GM15510 (cell line): ENCODE results near the gene FRMD5.

ENCODE experiments used
- POLR2A ChIP-seq: IDR thresholded peaks from 3 replicates; pipeline ENCODE4 v1.6.1; 2011; ENCODE audit warnings: borderline replicate concordance; ENCODE audit not compliant: insufficient read length; ENCODE audit errors: extremely low read depth

FRMD5 gene

GRCh38 chr15:44177139-44177538 lies 17.9 kb downstream of the FRMD5 start:
- TF ChIP-seq POLR2A: no peak

DNA sequence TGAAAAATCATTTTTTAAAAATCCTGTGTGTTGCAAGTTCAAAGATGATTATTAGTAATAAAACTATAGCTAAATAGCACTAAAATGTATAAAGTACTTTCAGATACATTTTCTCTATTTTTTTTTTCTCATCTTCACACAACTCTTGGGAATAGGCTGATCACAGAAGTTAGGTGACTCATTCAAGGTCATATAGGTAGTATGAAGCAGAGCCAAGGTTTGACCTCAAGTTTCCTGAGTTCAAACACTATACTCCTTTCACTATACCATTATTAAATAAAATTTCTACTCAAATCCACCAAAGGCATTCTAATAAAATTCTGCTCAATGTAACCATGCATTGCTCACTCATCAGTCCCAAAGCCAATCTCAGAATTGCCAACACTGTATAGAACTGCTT lies 21.3 kb downstream of the FRMD5 start:
- no peak for TF ChIP-seq POLR2A

DNA sequence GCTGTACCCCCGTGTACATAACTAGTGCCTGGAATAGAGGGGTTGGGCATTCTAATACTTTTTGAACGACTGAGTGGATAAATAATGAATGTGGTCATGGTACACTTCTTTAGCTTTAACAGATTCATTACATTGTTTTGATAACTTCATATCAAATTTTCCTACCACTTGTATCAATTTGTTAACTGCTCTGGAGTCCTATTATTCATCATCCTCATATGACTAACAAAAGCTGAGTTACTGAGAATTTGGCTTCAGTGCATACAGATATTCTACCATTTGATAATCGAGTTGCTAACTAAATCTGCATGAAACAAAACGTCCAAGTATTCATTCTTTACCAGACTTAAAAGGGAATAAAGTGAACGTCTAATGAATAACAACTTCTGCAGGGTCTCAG lies 31.7 kb downstream of the FRMD5 start:
- no peak for TF ChIP-seq POLR2A

DNA sequence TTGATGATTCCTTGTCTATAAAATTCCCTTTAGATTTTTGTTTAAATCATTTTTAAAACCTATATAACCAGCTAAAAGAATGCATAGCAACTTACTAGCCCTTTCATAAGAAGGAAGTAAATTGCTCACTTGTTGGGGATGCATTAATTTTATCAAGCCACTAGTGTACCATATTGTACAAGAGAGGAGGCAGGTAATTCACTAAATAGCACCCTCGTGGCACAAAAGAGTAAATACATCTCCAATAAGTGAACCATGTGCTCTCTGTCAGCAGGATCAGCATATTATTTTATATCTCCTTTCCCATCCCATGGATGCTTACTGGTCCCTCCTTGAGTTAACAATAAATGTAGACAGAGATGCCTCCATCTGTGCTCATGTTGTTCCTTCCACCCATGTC lies 34.3 kb downstream of the FRMD5 start:
- no peak for TF ChIP-seq POLR2A

GRCh38 chr15:44159492-44159891 lies 35.6 kb downstream of the FRMD5 start:
- no peak for TF ChIP-seq POLR2A

- no peak for TF ChIP-seq POLR2A
Measured at GRCh38 chr15:44158111-44158510, 37.0 kb downstream of the FRMD5 start.

DNA sequence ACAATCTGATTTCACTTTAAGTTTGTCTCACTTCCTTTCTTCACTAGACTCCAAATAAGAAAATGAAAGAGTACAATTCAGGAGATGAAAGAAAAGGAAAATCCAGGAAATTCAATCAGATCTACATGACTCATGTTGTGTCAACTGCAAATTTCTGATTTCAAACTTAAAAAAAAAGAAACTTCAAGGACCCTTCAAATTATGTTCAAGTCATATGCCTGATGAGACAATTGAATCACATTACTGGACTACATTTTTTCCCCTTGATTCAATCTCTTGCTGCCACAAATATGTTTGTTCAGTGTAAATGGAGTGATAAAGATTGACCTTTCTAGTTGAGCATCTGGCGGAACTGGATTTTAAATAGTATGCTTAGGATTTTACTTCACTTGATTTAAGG lies 37.4 kb downstream of the FRMD5 start:
- no peak for TF ChIP-seq POLR2A

DNA sequence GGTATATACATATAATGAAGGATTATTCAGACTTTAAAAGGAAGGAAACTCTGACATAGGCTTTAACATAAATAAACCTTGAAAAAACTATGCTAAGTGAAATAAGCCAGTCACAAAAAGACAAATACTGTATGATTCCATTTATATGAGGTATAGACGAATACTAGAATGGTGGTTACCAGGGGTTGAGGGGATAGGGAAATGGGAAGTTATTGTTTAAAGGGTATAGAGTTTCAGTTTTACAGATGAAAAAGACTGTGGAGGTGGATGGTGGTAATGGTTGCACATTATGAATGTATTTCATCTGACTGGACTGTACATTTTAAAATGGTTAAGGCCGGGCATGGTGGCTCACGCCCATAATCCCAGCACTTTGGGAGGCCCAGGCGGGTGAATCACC lies 41.7 kb downstream of the FRMD5 start:
- TF ChIP-seq POLR2A: no peak

GRCh38 chr15:44149224-44149623 lies 45.8 kb downstream of the FRMD5 start:
- TF ChIP-seq POLR2A: no peak

DNA sequence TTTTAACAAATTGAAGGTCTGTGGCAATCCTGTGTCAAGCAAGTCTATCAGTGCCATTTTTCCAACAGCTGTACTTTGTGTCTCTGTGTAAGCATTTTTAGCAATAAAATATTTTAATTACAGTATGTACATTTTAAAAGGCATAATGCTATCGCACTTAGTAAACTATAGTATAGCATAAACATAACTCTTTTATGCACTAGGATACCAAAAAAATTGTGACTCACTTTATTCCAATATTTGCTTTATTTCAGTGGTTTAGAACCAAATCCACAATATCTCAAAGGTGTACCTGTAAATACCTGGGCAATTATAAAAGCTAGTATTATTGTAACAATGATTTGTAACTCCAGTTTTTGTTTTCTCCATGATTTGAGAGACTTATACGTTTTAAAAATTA lies 46.5 kb downstream of the FRMD5 start:
- TF ChIP-seq POLR2A: no peak

DNA sequence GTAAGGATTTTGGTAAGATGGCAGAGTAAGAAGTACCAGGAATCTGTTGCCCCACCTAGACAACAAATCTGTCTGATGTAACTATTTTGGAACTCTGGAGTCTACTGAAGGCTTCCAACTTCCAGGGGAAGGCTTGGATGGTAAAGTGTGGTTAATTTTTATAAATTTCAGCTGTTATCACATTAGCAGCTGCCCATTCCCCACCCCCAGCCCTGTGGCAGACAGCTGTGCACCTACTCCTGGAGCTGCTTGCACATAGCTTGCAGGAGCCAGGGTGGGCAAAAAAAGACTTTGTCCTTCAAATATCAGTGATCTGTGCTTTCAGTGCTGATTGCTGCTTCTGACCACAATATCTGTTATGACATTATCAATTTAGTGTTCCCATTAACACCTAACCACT lies 47.4 kb downstream of the FRMD5 start:
- TF ChIP-seq POLR2A: no peak

GRCh38 chr15:44145495-44145894 lies 49.6 kb downstream of the FRMD5 start:
- no peak for TF ChIP-seq POLR2A

GRCh38 chr15:44144992-44145391 lies 50.1 kb downstream of the FRMD5 start:
- no peak for TF ChIP-seq POLR2A

DNA sequence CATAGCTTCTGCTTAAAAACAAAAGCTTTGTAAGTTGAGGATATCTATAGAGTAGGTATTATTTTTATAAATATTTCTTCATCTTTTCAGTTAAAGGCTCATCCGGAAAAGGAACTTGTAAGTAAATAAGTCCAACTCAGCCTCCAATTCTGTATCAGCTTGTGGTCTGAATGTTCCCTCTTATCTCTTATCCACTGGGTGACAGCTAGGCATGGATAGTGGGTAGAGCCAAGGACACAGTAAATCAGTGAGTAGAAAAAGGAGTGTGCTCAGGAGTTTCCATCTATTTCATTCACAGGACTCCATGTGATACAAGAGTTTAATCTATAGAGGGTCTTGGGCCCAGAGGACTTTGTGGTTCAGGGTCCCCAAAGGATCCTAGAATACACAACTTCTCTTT lies 50.9 kb downstream of the FRMD5 start:
- TF ChIP-seq POLR2A: no peak

DNA sequence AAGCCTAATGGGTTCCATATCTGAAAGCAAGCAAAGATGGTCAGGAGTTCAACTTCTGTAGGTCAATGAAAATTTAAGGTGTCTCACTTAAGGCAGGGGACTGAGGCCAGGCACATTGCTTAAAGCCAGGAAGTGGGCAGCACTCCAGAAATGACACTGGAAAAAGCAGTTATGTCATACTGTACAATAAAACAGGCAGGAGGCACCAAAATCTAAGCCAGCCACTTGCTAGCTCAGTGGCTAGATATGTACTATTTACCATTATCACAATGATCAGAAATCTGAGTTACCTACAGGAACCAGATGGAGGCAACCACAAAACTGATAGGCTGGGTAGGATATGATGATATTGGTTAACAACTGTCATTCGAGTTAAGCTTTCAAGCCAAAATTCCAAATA lies 57.3 kb downstream of the FRMD5 start:
- no peak for TF ChIP-seq POLR2A

- TF ChIP-seq POLR2A: no peak
Measured at GRCh38 chr15:44136991-44137477, 58.0 kb downstream of the FRMD5 start.

DNA sequence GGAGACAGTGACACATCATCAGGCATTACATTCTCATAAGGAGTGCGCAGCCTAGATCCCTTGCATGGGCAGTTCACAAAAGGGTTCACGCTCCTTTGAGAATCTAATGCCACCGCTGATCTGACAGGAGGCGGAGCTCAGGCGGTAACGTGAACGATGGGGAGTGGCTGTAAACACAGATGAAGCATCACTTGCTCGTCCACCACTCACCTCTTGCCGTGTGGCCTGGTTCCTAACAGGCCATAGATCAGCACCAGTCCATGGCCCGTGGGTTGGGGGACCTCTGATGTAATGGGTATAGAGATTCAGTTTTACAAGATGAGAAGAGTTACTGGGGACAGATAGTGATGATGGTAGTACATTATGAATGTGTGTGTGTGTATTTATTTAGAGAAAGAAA lies 63.0 kb downstream of the FRMD5 start:
- TF ChIP-seq POLR2A: no peak
